IMR-90 (cell line): ENCODE results near the gene ATXN1. TPM values are rescaled to one million over a fixed set of nuclear protein-coding genes. Genes with fewer than 3 reads are reported as not detected.

Experiments used
- ATAC-seq: fragments of 200-7000 bp; cut with Tn5 transposase; 2 replicates; pipeline ENCODE4 v1.9.1; 2020; ENCODE audit warnings: low read depth, mild to moderate bottlenecking, moderate library complexity
- BruUV-seq: library from RNA; stranded (reverse); fragments of 400-500 nt; replicated peaks from 2 replicates; lab custom pipeline; 2021; lab: Mats Ljungman, UMichigan
- CTCF ChIA-PET: fragments of 300-600 bp; formaldehyde crosslinking; extraction: SDS; loops from one replicate; lab custom pipeline; 2021; ENCODE audit warnings: antibody characterized with exemption; lab: Yijun Ruan, JAX
- POLR2A ChIA-PET: fragments of 300-600 bp; sonication (Branson Sonifier 250); formaldehyde crosslinking; loops from one replicate; lab custom pipeline; 2022; ENCODE audit warnings: antibody characterized with exemption; ENCODE audit not compliant: unreplicated experiment; lab: Charles Lee
- DNase-seq: peaks from one replicate; pipeline ENCODE4 v3.0.0; 2013
- H2AFZ ChIP-seq: replicated peaks from 2 replicates; pipeline ENCODE3; 2013; ENCODE audit warnings: low read length, mild to moderate bottlenecking; ENCODE audit not compliant: poor library complexity
- H2AK5ac ChIP-seq: 2 replicates; pipeline ENCODE4 v1.6.1; 2013; ENCODE audit warnings: low read depth, low read length, inconsistent platforms
- H2AK9ac ChIP-seq: replicated peaks from 2 replicates; pipeline ENCODE3; 2013; ENCODE audit warnings: mild to moderate bottlenecking, low read depth, low read length, moderate library complexity; ENCODE audit not compliant: poor library complexity
- H2BK120ac ChIP-seq: 2 replicates; pipeline ENCODE4 v1.6.1; 2013; ENCODE audit warnings: low read depth, low read length, inconsistent platforms
- H2BK15ac ChIP-seq: 3 replicates; pipeline ENCODE4 v1.6.1; 2013; ENCODE audit warnings: low read depth, low read length, inconsistent platforms
- H2BK20ac ChIP-seq: 2 replicates; pipeline ENCODE4 v1.6.1; 2013; ENCODE audit warnings: low read depth, mild to moderate bottlenecking, inconsistent platforms, low read length, moderate library complexity
- H2BK5ac ChIP-seq: 2 replicates; pipeline ENCODE4 v1.6.1; 2013; ENCODE audit warnings: mild to moderate bottlenecking, low read depth, low read length, inconsistent platforms; ENCODE audit not compliant: poor library complexity, severe bottlenecking
- H3K14ac ChIP-seq: replicated peaks from 2 replicates; pipeline ENCODE4 v1.6.1; 2013; ENCODE audit warnings: low read depth, low read length, inconsistent platforms
- H3K18ac ChIP-seq: 2 replicates; pipeline ENCODE4 v1.6.1; 2013; ENCODE audit warnings: low read depth, low read length, control low read depth
- H3K23ac ChIP-seq: 2 replicates; pipeline ENCODE4 v1.6.1; 2013; ENCODE audit warnings: low read depth, low read length, inconsistent platforms
- H3K27ac ChIP-seq: 2 replicates; pipeline ENCODE4 v1.5.1; 2013; ENCODE audit warnings: mild to moderate bottlenecking, control low read depth, low read length; ENCODE audit not compliant: insufficient read depth
- H3K27me3 ChIP-seq: 2 replicates; pipeline ENCODE4 v1.6.1; 2013; ENCODE audit warnings: low read length; ENCODE audit not compliant: control insufficient read depth, insufficient read depth
- H3K36me3 ChIP-seq: 2 replicates; pipeline ENCODE4 v1.6.1; 2013; ENCODE audit warnings: low read length, mixed read lengths; ENCODE audit not compliant: control insufficient read depth, insufficient read depth
- H3K4ac ChIP-seq: 2 replicates; pipeline ENCODE4 v1.6.1; 2013; ENCODE audit warnings: low read depth, low read length, inconsistent platforms
- H3K4me1 ChIP-seq: 2 replicates; pipeline ENCODE4 v1.6.1; 2013; ENCODE audit warnings: low read length, mixed read lengths; ENCODE audit not compliant: control insufficient read depth, insufficient read depth
- H3K4me2 ChIP-seq: 2 replicates; pipeline ENCODE4 v1.6.1; 2013; ENCODE audit warnings: low read depth, mild to moderate bottlenecking, control low read depth, low read length, moderate library complexity
- H3K4me3 ChIP-seq: 2 replicates; pipeline ENCODE4 v1.5.1; 2013; ENCODE audit warnings: low read depth, mild to moderate bottlenecking, control low read depth, low read length, moderate library complexity; ENCODE audit not compliant: insufficient read depth
- H3K56ac ChIP-seq: 2 replicates; pipeline ENCODE4 v1.6.1; 2013; ENCODE audit warnings: low read length, inconsistent platforms; ENCODE audit not compliant: insufficient read depth; ENCODE audit errors: extremely low read depth
- H3K79me1 ChIP-seq, 2 experiments: 2 replicates each; pipeline ENCODE4 v1.6.1; 2013; ENCODE audit warnings: low read length in 2 of 2, inconsistent platforms in 1 of 2, low read depth in 1 of 2
- H3K9ac ChIP-seq: 2 replicates; pipeline ENCODE4 v1.6.1; 2013; ENCODE audit warnings: low read depth, low read length, control low read depth
- H3K9me1 ChIP-seq: 2 replicates; pipeline ENCODE4 v1.6.1; 2013; ENCODE audit warnings: low read length, inconsistent platforms; ENCODE audit not compliant: insufficient read depth
- H3K9me3 ChIP-seq: 2 replicates; pipeline ENCODE4 v1.6.1; 2013; ENCODE audit warnings: low read length; ENCODE audit not compliant: control insufficient read depth, insufficient read depth
- H4K20me1 ChIP-seq: 2 replicates; pipeline ENCODE4 v1.6.1; 2013; ENCODE audit warnings: low read length, inconsistent platforms; ENCODE audit not compliant: insufficient read depth
- H4K5ac ChIP-seq: 2 replicates; pipeline ENCODE4 v1.6.1; 2013; ENCODE audit warnings: mild to moderate bottlenecking, low read depth, low read length, control low read depth
- H4K8ac ChIP-seq, 2 experiments: 2 replicates each; pipeline ENCODE4 v1.6.1; 2013; ENCODE audit warnings: low read depth in 2 of 2, low read length in 2 of 2, control low read depth in 1 of 2, inconsistent platforms in 1 of 2
- H4K91ac ChIP-seq: 2 replicates; pipeline ENCODE4 v1.6.1; 2013; ENCODE audit warnings: low read depth, low read length, inconsistent platforms; ENCODE audit not compliant: insufficient read depth
- CEBPB ChIP-seq: IDR thresholded peaks from 2 replicates; pipeline ENCODE4 v1.6.1; 2012; ENCODE audit warnings: low read depth, low read length, improper control_type of control experiment
- CHD1 ChIP-seq: IDR thresholded peaks from 2 replicates; pipeline ENCODE4 v1.6.1; 2012; ENCODE audit warnings: low read depth, low read length, improper control_type of control experiment
- MAFK ChIP-seq: IDR thresholded peaks from 2 replicates; pipeline ENCODE4 v1.6.1; 2012; ENCODE audit warnings: low read depth, low read length, improper control_type of control experiment
- MAZ ChIP-seq: IDR thresholded peaks from 2 replicates; pipeline ENCODE4 v1.6.1; 2012; ENCODE audit warnings: low read depth, mild to moderate bottlenecking, low read length, improper control_type of control experiment, moderate library complexity, borderline replicate concordance
- MXI1 ChIP-seq: IDR thresholded peaks from 2 replicates; pipeline ENCODE4 v1.6.1; 2012; ENCODE audit warnings: low read depth, mild to moderate bottlenecking, low read length, moderate library complexity, borderline replicate concordance
- NFE2L2 ChIP-seq: fragments of 150-350 bp; IDR thresholded peaks from 2 replicates; pipeline ENCODE4 v1.6.1; 2016; ENCODE audit warnings: low read depth, mild to moderate bottlenecking, low read length
- POLR2A ChIP-seq: IDR thresholded peaks from 2 replicates; pipeline ENCODE4 v1.6.1; 2012; ENCODE audit warnings: mild to moderate bottlenecking, low read depth, low read length
- RAD21 ChIP-seq: IDR thresholded peaks from 2 replicates; pipeline ENCODE4 v1.6.1; 2012; ENCODE audit warnings: low read length, improper control_type of control experiment
- RFX5 ChIP-seq: IDR thresholded peaks from 2 replicates; pipeline ENCODE4 v1.8.0; 2012; ENCODE audit warnings: low read depth, mild to moderate bottlenecking, low read length, moderate library complexity
- SMC3 ChIP-seq: fragments of 150-350 bp; IDR thresholded peaks from 2 replicates; pipeline ENCODE4 v1.6.1; 2016; ENCODE audit warnings: low read depth, mild to moderate bottlenecking, antibody characterized with exemption, low read length, moderate library complexity
- WGBS, 2 experiments: methylation state at CpG; one replicate each; pipeline versions ENCODE4 v1.1.5 to v1.1.7; 2013; ENCODE audit warnings: missing lambda C conversion rate in 2 of 2; ENCODE audit not compliant: insufficient read length in 1 of 2; ENCODE audit errors: extremely low coverage in 2 of 2; 5-methylcytosine and 5-hydroxymethylcytosine counted together
- dilution Hi-C: fragments of 300-500 bp; cut with HindIII; formaldehyde crosslinking; loops from one replicate; pipeline ENCODE4 v1.14.3; 2018; ENCODE audit warnings: low sequenced_read_pairs; ENCODE audit not compliant: unreplicated experiment
- in situ Hi-C: fragments of 300-500 bp; cut with MboI; formaldehyde crosslinking; loops from 3 replicates; pipeline ENCODE4 v1.14.3; 2019; ENCODE audit warnings: low sequenced_read_pairs, inconsistent platforms, mixed read lengths
- intact Hi-C: fragments of 100-400 bp; cut with micrococcal nuclease; formaldehyde crosslinking; loops from 2 replicates; pipeline ENCODE4 v1.10.0; 2022
- polyA plus RNA-seq, 3 experiments: library from polyadenylated mRNA; depleted of rRNA; stranded (reverse); fragments of >200 nt; gene quantifications; 2 replicates each; pipeline ENCODE4 v1.2.3, GENCODE V29; 2012; ENCODE audit warnings: low replicate concordance in 1 of 3
- total RNA-seq: library from RNA; depleted of rRNA; stranded (reverse); fragments of >200 nt; gene quantifications from 2 replicates; pipeline ENCODE4 v1.2.3, GENCODE V29; 2012
- TF ChIP-seq, protein P1 (sequence below): fragments of 150-350 bp; IDR thresholded peaks from 2 replicates; pipeline ENCODE4 v1.6.1; 2016; ENCODE audit warnings: low read depth, mild to moderate bottlenecking, low read length, moderate library complexity, borderline replicate concordance
- TF ChIP-seq, protein P2 (sequence below): fragments of 150-350 bp; IDR thresholded peaks from 2 replicates; pipeline ENCODE4 v1.6.1; 2017; ENCODE audit warnings: mild to moderate bottlenecking, antibody characterized with exemption, low read length, low read depth

The ATXN1 gene
- total and polyA plus RNA-seq, 2 of the 4 experiments (the other 2 are of a cell fraction): 7.3 to 11.1 TPM

DNA sequence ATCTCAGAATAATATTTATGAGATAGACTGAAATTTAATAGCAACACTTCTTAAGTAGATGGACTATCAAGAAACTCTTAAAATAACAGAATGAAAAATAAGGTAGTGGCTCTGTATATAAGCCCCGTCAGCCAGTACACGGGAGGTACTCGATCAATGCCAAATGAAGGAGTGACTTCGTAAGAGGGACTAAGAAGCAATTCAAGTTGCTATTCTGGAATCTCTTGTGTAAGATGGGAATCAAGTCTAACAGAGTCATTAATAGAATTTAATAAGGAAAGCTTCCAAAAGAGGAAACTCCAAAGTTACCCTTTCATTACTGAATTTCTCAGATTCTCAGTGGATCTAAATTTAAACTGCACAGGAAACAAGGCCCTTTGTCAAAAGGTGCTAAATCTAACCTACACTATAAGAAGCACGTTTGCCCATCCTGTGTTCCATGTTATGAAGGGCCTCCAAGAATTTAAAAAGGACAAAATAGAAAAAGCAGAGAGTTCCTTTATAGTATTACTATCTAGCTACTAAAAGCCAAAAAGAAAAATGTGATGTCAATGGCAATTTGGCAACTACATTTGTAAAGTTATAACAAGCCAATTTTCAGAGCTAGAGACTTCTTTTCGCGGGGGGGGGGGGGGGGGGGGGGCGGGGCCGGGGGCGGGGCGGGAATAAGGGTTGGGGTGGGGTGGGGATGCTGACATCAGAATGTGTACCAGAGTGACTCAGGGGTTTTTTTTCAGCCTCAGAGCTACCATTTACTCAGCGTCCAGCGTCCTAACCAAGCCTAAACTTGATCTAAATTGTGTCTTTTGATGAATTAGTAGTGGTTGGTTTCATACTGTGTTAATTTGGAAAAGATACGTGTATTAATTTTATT, 322.3 kb downstream of the ATXN1 start:
- Histone ChIP-seq H3K79me1 (peaks cover 16 to 17% of the 10 kb centered on the region in 2 experiments; a peak in 3 of 4 replicates), H3K4ac (peak overlapping the region; percentile 62; the same call in 1 of the 2 replicates), H3K4me1 (peaks cover 7% of the 10 kb centered on the region; the same call in 1 of the 2 replicates), H3K9me1 (peaks cover 3% of the 10 kb centered on the region; the same call in 1 of the 2 replicates), H3K9ac (no peak overlapping the region), H3K23ac (no peak overlapping the region), H3K4me2 (no peak overlapping the region), H4K8ac (peak overlapping the region in 1 of 2 experiments; percentile 37; a peak in 1 of 4 replicates), H3K4me3 (no peak overlapping the region), H3K18ac (peak overlapping the region; percentile 84; the same call in 1 of the 2 replicates), H2BK5ac (peak overlapping the region; percentile 71), H3K27ac (no peak overlapping the region), H3K36me3 (peaks cover 5% of the 10 kb centered on the region; the same call in 1 of the 2 replicates), H2AFZ (no peak overlapping the region), H4K5ac (no peak overlapping the region; the same call in 1 of the 2 replicates), H4K20me1 (no peaks in the 10 kb centered on the region), H2BK15ac (peak overlapping the region; percentile 80; the same call in 2 of the 3 replicates), H2AK9ac (no peak overlapping the region), H3K27me3 (no peaks in the 10 kb centered on the region), H2BK20ac (peak overlapping the region; percentile 86), H2BK120ac (peak overlapping the region; percentile 63), H3K9me3 (no peaks in the 10 kb centered on the region), H2AK5ac (peak overlapping the region; percentile 76; the same call in 1 of the 2 replicates), H4K91ac (peak overlapping the region; percentile 40; the same call in 1 of the 2 replicates), H3K56ac (no peak overlapping the region), H3K14ac (peak overlapping the region; percentile 45; the same call in 1 of the 2 replicates)
- ATAC-seq (0 out of 2 replicates have a peak, but pooled peaks have one; percentile 73), DNase-seq (peak; percentile 70)
- no peak for TF ChIP-seq RFX5
- peak; percentile 80 for TF ChIP-seq NFE2L2
- no peak for TF ChIP-seq CEBPB
- no peak for TF ChIP-seq CHD1
- TF ChIP-seq POLR2A: no peak
- TF ChIP-seq MXI1: no peak
- no peak for TF ChIP-seq MAFK
- 0 out of 2 replicates have a peak, but pooled peaks have one; percentile 14 for TF ChIP-seq MAZ
- no peak for TF ChIP-seq SMC3
- no peak for TF ChIP-seq RAD21
- TF ChIP-seq, protein P1, sequence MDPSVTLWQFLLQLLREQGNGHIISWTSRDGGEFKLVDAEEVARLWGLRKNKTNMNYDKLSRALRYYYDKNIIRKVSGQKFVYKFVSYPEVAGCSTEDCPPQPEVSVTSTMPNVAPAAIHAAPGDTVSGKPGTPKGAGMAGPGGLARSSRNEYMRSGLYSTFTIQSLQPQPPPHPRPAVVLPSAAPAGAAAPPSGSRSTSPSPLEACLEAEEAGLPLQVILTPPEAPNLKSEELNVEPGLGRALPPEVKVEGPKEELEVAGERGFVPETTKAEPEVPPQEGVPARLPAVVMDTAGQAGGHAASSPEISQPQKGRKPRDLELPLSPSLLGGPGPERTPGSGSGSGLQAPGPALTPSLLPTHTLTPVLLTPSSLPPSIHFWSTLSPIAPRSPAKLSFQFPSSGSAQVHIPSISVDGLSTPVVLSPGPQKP: no peak
- TF ChIP-seq, protein P2, sequence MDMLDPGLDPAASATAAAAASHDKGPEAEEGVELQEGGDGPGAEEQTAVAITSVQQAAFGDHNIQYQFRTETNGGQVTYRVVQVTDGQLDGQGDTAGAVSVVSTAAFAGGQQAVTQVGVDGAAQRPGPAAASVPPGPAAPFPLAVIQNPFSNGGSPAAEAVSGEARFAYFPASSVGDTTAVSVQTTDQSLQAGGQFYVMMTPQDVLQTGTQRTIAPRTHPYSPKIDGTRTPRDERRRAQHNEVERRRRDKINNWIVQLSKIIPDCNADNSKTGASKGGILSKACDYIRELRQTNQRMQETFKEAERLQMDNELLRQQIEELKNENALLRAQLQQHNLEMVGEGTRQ: no peak
- in situ Hi-C loops (no loop called here), dilution Hi-C loops (no loop called here), intact Hi-C loops (no loop called here)
- WGBS, 2 experiments: no CpG with 5 or more reads among the region's 14 CpGs
- CTCF ChIA-PET: interaction anchor here (0.6 to 0.7 kb wide), 2 partner anchors 324 to 333 kb away, joined by 3 read pairs; no protein-coding TSS in a partner anchor
- POLR2A ChIA-PET: no interaction called here
- BruUV-seq: no TSS peak
